ACHN (cell line): ENCODE data around the gene CFAP57.
A peak's percentile ranks its signal among the peaks of the same experiment; 100 is the strongest.

Experiments used
- DNase-seq: peaks from one replicate; pipeline ENCODE4 v3.0.0-alpha.2; 2015
- in situ Hi-C: cut with HindIII; loops from 2 replicates; pipeline ENCODE4 v1.10.0; 2017; ENCODE audit warnings: low sequenced_read_pairs, low pct_ligation_motif_present, low pct_unique_long_range_greater_than_20kb

The CFAP57 gene

GRCh38 chr1:43241413-43241836 lies 69.3 kb downstream of the CFAP57 start:
- DNase-seq: peak; percentile 17
- in situ Hi-C loops: loop anchor here (25.0 kb wide), 1 partner anchor 146 kb away; the partner anchor contains the start of genes MED8 and SZT2

- DNase-seq: no peak
- in situ Hi-C loops: loop anchor here (25.0 kb wide), 1 partner anchor 144 kb away; the partner anchor contains the start of genes MED8 and SZT2
These were observed 71.2 kb downstream of the CFAP57 start for GRCh38 chr1:43243299-43243698.

DNA sequence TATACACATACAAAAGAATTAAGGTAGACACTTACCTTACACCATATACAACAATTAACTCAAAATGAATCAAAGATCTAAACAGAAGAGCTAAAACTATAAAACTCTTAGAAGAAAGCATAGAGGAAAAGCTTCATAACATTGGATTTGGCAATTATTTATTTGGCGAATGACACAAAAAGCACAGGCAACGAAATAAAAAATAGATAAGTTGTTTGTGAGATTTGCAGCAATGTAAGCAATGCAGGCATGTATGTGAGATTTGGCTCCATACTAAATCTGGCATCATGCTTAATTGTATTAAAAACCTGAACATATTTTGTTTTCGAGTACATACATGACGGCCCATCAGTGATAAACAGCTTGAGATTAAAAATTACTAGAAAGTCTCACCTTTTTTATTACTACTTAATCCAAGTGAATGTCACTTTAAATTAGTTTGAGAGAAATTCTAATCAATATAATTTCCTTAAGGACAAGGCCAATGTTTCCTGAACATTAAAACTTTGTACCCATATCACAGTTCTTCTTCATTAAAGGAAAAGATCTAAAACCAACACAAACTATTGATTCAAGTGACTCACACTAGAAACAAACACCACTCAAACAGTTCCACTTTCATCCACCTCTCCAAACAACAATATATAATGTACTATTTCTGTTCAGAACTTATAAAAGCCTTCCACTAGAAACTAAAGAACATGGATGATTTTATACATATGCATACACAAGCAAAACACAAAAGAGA lies 74.5 kb downstream of the CFAP57 start:
- in situ Hi-C loops: loop anchor here (25.0 kb wide), 1 partner anchor 141 kb away; the partner anchor contains the start of genes MED8 and SZT2
- no peak for DNase-seq

DNA sequence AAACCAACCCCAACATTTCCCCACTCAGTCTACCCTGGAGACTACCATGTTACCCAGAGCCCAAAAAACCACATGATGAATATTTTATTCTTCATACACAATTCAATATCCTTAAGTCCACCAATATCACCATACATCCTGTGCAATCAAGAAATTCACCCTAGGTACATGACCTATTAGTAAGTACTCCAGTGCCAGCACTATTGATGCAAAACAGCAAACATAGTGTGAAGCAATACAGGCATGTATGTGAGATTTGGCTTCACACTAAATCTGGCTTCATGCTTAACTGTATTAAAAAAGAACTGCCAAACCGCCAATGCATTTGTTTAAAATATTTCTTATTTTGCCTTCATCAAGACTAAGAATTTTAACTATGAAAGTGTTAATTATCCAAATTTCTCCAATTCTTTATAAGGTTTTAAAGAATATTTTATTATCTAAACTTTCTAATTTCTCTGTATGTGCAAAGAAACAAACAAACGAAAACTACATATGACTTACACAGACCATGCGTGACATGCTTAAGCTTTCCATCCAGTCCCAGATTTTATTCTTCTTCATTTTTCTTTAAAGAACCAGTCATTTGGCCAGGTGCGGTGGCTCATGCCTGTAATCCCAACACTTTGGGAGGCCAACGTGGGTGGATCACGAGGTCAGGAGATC lies 75.3 kb downstream of the CFAP57 start:
- no peak for DNase-seq
- in situ Hi-C loops: loop anchor here (25.0 kb wide), 1 partner anchor 140 kb away; the partner anchor contains the start of genes MED8 and SZT2

DNA sequence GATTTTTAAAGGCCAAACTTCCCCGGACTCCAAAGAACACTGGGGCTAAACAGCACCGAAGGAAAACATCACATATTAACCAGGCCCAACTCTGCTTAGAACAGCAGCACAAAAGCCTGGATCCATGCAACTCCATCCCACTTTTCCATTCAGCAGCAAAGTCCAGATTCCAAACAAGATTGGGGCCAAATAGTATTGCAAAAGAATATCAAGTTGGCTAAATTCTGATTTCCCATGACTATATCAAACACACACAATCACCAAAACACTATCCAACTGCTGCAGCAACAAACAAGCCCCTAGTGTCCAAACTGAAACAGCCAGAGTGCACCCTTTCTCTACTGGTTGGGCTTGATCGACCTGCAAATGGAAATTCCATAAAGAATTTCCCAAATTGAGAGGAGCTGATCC lies 78.2 kb downstream of the CFAP57 start:
- no peak for DNase-seq
- in situ Hi-C loops: no loop called here

- no peak for DNase-seq
- in situ Hi-C loops: no loop called here
These were observed 78.9 kb downstream of the CFAP57 start for GRCh38 chr1:43251024-43251423.

- in situ Hi-C loops: no loop called here
These were observed 80.1 kb downstream of the CFAP57 start for GRCh38 chr1:43252225-43252624.

DNA sequence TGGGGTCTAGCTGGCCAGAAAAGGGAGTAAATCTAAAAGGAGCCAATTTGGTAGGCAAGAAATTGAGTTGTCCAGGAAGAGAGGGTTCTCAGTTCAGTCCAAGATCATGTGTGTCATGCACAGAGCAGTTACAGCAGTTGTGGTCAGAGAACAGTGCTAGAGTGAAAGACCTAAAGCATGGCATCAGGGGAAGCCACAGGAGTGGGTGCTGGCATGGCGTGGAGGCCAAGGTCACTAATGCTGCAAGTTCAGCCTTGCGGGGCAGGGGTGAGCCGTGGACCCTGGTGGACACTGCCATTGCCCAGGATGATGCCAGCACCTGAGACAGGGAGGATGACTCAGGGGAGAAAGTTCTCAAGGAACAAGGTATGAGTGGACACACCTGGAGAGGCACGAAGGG lies 81.0 kb downstream of the CFAP57 start:
- in situ Hi-C loops: no loop called here
- no peak for DNase-seq

More at GRCh38 chr1:43252225-43252624, 80.1 kb downstream of the CFAP57 start:
- DNase-seq: no peak

GRCh38 chr1:43253876-43254275 lies 81.7 kb downstream of the CFAP57 start:
- DNase-seq: no peak
- in situ Hi-C loops: no loop called here

GRCh38 chr1:43255438-43256210 lies 83.5 kb downstream of the CFAP57 start:
- no peak for DNase-seq
- in situ Hi-C loops: no loop called here

DNA sequence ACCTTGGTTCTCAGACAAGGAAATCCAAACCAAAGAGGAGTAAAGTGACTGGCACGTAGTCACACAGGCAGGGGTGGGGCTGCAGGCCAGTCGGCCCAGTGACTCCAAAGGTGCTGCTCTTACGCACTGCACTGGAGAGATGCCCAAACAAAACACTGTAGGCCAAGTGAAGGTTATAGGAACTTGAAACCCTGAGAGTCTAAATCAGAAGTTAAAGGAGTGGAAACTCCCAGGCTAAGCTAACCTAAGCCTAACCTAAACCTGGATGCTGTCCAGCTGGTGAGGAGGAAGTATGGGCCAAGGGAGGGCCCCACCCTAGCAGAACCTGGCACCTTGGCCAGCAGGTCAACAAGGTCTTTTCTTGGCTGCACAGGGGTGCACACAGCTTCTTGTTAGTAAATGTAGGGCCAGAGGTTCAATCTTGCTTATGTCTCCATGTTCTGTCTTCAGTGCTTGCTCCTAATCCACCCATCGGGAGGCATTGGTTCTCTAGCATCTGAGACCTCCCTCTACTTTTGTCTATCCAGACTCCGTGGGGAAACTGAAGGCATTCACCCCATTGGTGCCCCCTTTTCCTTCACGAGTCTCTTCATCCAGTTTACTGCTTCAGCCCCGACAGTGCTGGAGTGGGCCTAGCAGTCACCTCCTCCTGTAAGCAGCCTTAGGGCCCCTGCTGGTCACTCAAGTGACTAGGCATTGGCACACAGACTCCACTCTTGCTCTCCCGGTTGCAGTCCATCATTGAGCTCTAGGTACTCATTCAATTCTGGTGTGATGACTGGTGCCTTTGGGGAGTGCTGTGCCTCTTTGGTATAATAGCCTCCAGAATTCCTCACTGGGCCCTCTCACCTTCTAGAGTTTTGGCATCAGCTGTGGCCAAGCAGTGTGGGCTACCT lies 84.8 kb downstream of the CFAP57 start:
- in situ Hi-C loops: no loop called here
- no peak for DNase-seq

- in situ Hi-C loops: no loop called here
- DNase-seq: no peak
These were observed 86.2 kb downstream of the CFAP57 start for GRCh38 chr1:43258370-43258769.

GRCh38 chr1:43265431-43265830 lies 93.3 kb downstream of the CFAP57 start:
- in situ Hi-C loops: no loop called here
- DNase-seq: no peak

- DNase-seq: no peak
- in situ Hi-C loops: no loop called here
These were observed 94.8 kb downstream of the CFAP57 start for GRCh38 chr1:43266881-43267280.

DNA sequence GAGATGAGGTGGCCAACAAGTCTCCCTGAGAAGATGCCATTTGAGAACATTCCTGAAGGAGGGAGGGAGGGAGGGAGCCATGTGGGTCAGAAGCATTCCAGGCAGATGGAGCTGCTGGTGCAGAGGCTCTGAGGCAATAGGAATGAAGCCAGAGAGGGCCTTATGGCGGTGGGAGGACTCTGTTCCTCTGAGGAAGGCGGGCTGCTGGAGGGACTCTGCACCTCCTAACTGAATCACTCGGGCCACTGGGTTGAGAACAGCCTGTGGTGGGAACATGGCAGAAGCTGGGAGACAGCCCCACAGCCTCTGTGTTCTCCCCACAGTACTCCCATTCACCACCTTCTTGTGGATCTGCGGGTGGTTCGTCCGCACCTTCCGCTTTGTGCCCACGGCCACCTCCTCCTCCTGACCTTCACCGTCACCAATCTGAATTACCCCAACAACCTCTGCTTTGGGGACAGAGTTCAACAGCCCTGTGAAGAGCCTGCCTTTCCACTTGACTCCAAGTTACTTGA lies 95.2 kb downstream of the CFAP57 start:
- in situ Hi-C loops: no loop called here
- DNase-seq: no peak

GRCh38 chr1:43267818-43268425 lies 95.8 kb downstream of the CFAP57 start:
- in situ Hi-C loops: no loop called here

DNA sequence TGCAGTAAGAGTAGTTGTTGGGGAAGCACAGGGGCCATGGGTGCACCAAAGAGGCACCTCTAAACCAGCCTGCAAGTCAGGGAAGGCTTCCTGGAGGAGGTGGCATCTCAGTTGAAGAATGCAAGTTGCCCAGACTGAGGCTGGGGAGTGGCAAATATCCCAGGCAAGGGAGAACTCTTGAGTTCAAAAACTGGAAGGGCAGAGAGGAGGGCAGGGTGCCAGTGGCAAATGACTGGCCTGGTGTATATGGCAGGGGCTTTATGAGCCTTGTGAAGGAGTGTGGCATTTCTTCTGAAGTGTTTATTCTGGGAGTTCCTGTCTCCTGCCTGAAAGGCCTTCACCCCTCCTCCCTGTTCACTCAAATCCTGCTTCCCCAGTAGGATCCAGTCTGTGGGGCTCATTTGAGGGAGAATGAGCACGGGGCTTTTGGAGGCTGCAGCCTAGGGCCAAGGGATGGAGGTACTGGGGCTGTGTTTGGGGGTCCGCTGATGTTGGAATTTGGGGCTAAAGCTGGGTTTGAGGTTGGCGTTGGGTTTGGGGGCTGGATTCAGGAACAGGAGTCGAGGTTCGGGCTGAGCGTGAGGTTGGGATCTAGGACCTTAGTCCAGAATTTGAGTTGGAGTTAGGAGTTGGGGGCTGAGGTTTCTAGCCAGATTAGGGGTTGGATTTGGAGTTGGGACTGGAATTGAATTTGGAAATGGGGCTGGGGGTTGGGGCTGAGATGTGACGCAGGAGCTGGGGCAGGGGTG lies 97.7 kb downstream of the CFAP57 start, which contains the start of gene TMEM125:
TMEM125 (plus strand) TSS at position 357 of the 749 bp plus-strand sequence. CDS start 2,740 bp downstream, outside the sequence.
- DNase-seq: no peak
- in situ Hi-C loops: no loop called here

More at GRCh38 chr1:43267818-43268425, 95.8 kb downstream of the CFAP57 start:
- no peak for DNase-seq
